Effector CD4-positive, alpha-beta T cell (primary cell): ENCODE data around the gene SNRPD2.

Experiments
- DNase-seq: peaks from one replicate; pipeline ENCODE4 v3.0.0-alpha.2; 2020

SNRPD2 gene

GRCh38 chr19:45655073-45655472 is 36.7 kb downstream of the SNRPD2 start:
- DNase-seq = no peak

- no peak for DNase-seq
Measured at GRCh38 chr19:45653634-45654033, 38.1 kb downstream of the SNRPD2 start.

GRCh38 chr19:45650722-45651121 is 41.0 kb downstream of the SNRPD2 start:
- DNase-seq = no peak

- no peak for DNase-seq
Measured at GRCh38 chr19:45646345-45646698, 45.4 kb downstream of the SNRPD2 start.

- DNase-seq = peak; percentile 65
Measured at GRCh38 chr19:45645631-45646344, 46.0 kb downstream of the SNRPD2 start.

- DNase-seq = peak; percentile 18
Measured at GRCh38 chr19:45645068-45645630, 46.6 kb downstream of the SNRPD2 start.

GRCh38 chr19:45643927-45644771 is 47.6 kb downstream of the SNRPD2 start:
- DNase-seq = no peak

GRCh38 chr19:45643024-45643926 is 48.5 kb downstream of the SNRPD2 start:
- peak; percentile 76 for DNase-seq

GRCh38 chr19:45641274-45642105 is 50.3 kb downstream of the SNRPD2 start:
- peak; percentile 23 for DNase-seq

GRCh38 chr19:45640849-45641273 is 50.9 kb downstream of the SNRPD2 start:
- DNase-seq = no peak

- peak; percentile 29 for DNase-seq
Measured at GRCh38 chr19:45638930-45639729, 52.6 kb downstream of the SNRPD2 start, which contains the start of gene EML2. TSS of gene EML2 (minus strand) at chr19:45639397. CDS start at chr19:45639376, 21 bp downstream.

GRCh38 chr19:45637890-45638667 is 53.7 kb downstream of the SNRPD2 start:
- no peak for DNase-seq
